HepG2 (cell line): Measurements from ENCODE around the gene HNF1B. TPM values are rescaled to one million over a fixed set of nuclear protein-coding genes. Genes with fewer than 3 reads are reported as not detected.

Experiments
- ARID4A ChIP-seq: sonication (generic); formaldehyde crosslinking; IDR thresholded peaks from 2 replicates; pipeline ENCODE4 v1.5.0; 2020; ENCODE audit warnings: mild to moderate bottlenecking, missing genetic modification reagents, borderline replicate concordance
- ASH2L ChIP-seq: fragments of 300-600, 200-600 bp; sonication (generic); IDR thresholded peaks from 2 replicates; pipeline ENCODE4 v1.7.0; 2017; ENCODE audit warnings: low read depth, mild to moderate bottlenecking, moderate library complexity, mixed read lengths, low read length; ENCODE audit not compliant: insufficient read length
- ATF1 ChIP-seq: IDR thresholded peaks from 2 replicates; pipeline ENCODE4 v1.6.1; 2016; ENCODE audit warnings: mild to moderate bottlenecking, control low read depth
- CC2D1A ChIP-seq: sonication (generic); formaldehyde crosslinking; IDR thresholded peaks from 2 replicates; pipeline ENCODE4 v1.8.1; 2023; ENCODE audit warnings: mild to moderate bottlenecking, missing genetic modification reagents
- HNF1A ChIP-seq, 2 experiments: sonication (generic) in 1 of 2; formaldehyde crosslinking in 1 of 2; IDR thresholded peaks; 2 replicates each; pipeline versions ENCODE4 v1.4.0 to v1.6.1; 2016 to 2020; ENCODE audit warnings: borderline replicate concordance in 1 of 2, low read depth in 1 of 2, mild to moderate bottlenecking in 1 of 2, missing genetic modification reagents in 1 of 2
- MIER2 ChIP-seq: IDR thresholded peaks from 2 replicates; pipeline ENCODE4 v1.6.1; 2016; ENCODE audit warnings: missing biosample characterization, missing genetic modification reagents
- MIER3 ChIP-seq: IDR thresholded peaks from 2 replicates; pipeline ENCODE4 v1.6.1; 2016; ENCODE audit warnings: missing compliant biosample characterization, borderline replicate concordance
- MXI1 ChIP-seq: IDR thresholded peaks from 3 replicates; pipeline ENCODE4 v1.6.1; 2012; ENCODE audit warnings: low read depth, low read length, inconsistent platforms, borderline replicate concordance
- NFE2 ChIP-seq: sonication (generic); formaldehyde crosslinking; IDR thresholded peaks from 2 replicates; pipeline ENCODE4 v1.4.0; 2020; ENCODE audit warnings: missing genetic modification reagents
- PLSCR1 ChIP-seq: sonication (generic); formaldehyde crosslinking; IDR thresholded peaks from 2 replicates; pipeline ENCODE4 v1.5.0; 2020; ENCODE audit warnings: missing genetic modification reagents, mild to moderate bottlenecking, borderline replicate concordance
- SP4 ChIP-seq: sonication (generic); formaldehyde crosslinking; IDR thresholded peaks from 2 replicates; pipeline ENCODE4 v1.8.1; 2023; ENCODE audit warnings: mild to moderate bottlenecking, missing genetic modification reagents
- THAP8 ChIP-seq: sonication (generic); formaldehyde crosslinking; IDR thresholded peaks from 2 replicates; pipeline ENCODE4 v1.5.1; 2020; ENCODE audit warnings: missing genetic modification reagents, mild to moderate bottlenecking, borderline replicate concordance
- ZNF256 ChIP-seq: sonication (generic); formaldehyde crosslinking; conservative IDR thresholded peaks from 2 replicates; pipeline ENCODE4 v1.4.0; 2020; ENCODE audit warnings: missing genetic modification reagents
- ZNF337 ChIP-seq: sonication (generic); formaldehyde crosslinking; IDR thresholded peaks from 2 replicates; pipeline ENCODE4 v1.5.1; 2020; ENCODE audit warnings: missing genetic modification reagents, low read depth, mild to moderate bottlenecking, borderline replicate concordance
- ZNF543 ChIP-seq: sonication (generic); formaldehyde crosslinking; IDR thresholded peaks from 2 replicates; pipeline ENCODE4 v1.4.0; 2020; ENCODE audit warnings: mild to moderate bottlenecking, missing genetic modification reagents
- ZNF557 ChIP-seq: sonication (generic); formaldehyde crosslinking; IDR thresholded peaks from 2 replicates; pipeline ENCODE4 v1.4.0; 2020; ENCODE audit warnings: missing genetic modification reagents
- ZNF572 ChIP-seq: sonication (generic); formaldehyde crosslinking; IDR thresholded peaks from 2 replicates; pipeline ENCODE4 v1.5.1; 2020; ENCODE audit warnings: mild to moderate bottlenecking, missing genetic modification reagents
- ZNF691 ChIP-seq: sonication (generic); formaldehyde crosslinking; IDR thresholded peaks from 2 replicates; pipeline ENCODE4 v1.4.0; 2020; ENCODE audit warnings: missing genetic modification reagents, low read depth, mild to moderate bottlenecking, borderline replicate concordance
- polyA plus RNA-seq, 8 experiments: library from polyadenylated mRNA; depleted of rRNA in 3 of 8; stranded (reverse) in 7 of 8; unstranded in 1 of 8; fragments of >200 nt; fragmentation: Illumina TruSeq in 4 of 8; extraction: Trizol in 4 of 8; gene quantifications; 2 replicates each; pipeline versions ENCODE4 v1.2.1 to v1.2.3, GENCODE V29; 2011 to 2016; ENCODE audit warnings: low read depth in 4 of 8, missing spikeins in 1 of 8, mixed read lengths in 1 of 8; ENCODE audit not compliant: insufficient read depth in 1 of 8
- total RNA-seq, 5 experiments: library from RNA; depleted of rRNA; stranded (reverse); fragments of >200 nt; fragmentation: Illumina TruSeq; extraction: Trizol; gene quantifications; 2 replicates each; pipeline ENCODE4 v1.2.3, GENCODE V29; 2016; ENCODE audit warnings: low read depth in 1 of 5

Gene HNF1B
- total and polyA plus RNA-seq, 2 of the 13 experiments (the other 11 are each of a cell fraction or from before 2014, with no cell fraction given), result 1.9 to 5.3 TPM

GRCh38 chr17:37708008-37708615, 36.7 kb downstream of the HNF1B start (continued):
- no peak for TF ChIP-seq ARID4A (CRISPR knock-in tag)
- TF ChIP-seq ZNF256 (CRISPR knock-in tag), result peak; percentile 29; the same call in 1 of the 2 replicates
- TF ChIP-seq MIER3 (CRISPR knock-in tag), result peak; percentile 51; the same call in 1 of the 2 replicates
- TF ChIP-seq PLSCR1 (CRISPR knock-in tag), result no peak
- TF ChIP-seq ZNF691 (CRISPR knock-in tag), result no peak
- TF ChIP-seq CC2D1A (CRISPR knock-in tag), result no peak
- TF ChIP-seq MIER2 (CRISPR knock-in tag), result no peak
- no peak for TF ChIP-seq THAP8
- peak; percentile 16; the same call in 1 of the 2 replicates for TF ChIP-seq ATF1 (CRISPR knock-in tag)
- peak; percentile 93 for TF ChIP-seq HNF1A (IDR thresholded peaks at IDR 0.05; ENCODE audit: low read depth)
- peak; percentile 92 for TF ChIP-seq HNF1A (CRISPR knock-in tag; IDR thresholded peaks at IDR 0.05; ENCODE audit: borderline replicate concordance)
- 0 out of 2 replicates have a peak, but pooled peaks have one; percentile 75 for TF ChIP-seq ZNF337 (CRISPR knock-in tag)
- no peak for TF ChIP-seq ASH2L
- no peak for TF ChIP-seq NFE2
- no peak for TF ChIP-seq ZNF543
- TF ChIP-seq ZNF557, result no peak
- TF ChIP-seq ZNF572 (CRISPR knock-in tag), result no peak
- TF ChIP-seq SP4 (CRISPR knock-in tag), result no peak
- TF ChIP-seq MXI1, result peak; percentile 52; the same call in 1 of the 3 replicates
